SKM-1 treated with dmso at 0.1 percent for 144 hours (cell line): ENCODE results near the gene SLC9A4.

Experiments
- DNase-seq: peaks from one replicate; lab custom pipeline; 2025; ENCODE audit not compliant: unreplicated experiment; lab: John Stamatoyannopoulos, UW

The SLC9A4 gene

GRCh38 chr2:102451968-102452367 is 21.1 kb upstream of the SLC9A4 start:
- no peak for DNase-seq

- no peak for DNase-seq
Observed at GRCh38 chr2:102453501-102453900, 19.5 kb upstream of the SLC9A4 start.

GRCh38 chr2:102455061-102455670 is 17.9 kb upstream of the SLC9A4 start:
- no peak for DNase-seq

GRCh38 chr2:102460467-102460866 is 12.6 kb upstream of the SLC9A4 start:
- no peak for DNase-seq

- DNase-seq = no peak
Observed at GRCh38 chr2:102461188-102461587, 11.8 kb upstream of the SLC9A4 start.

- no peak for DNase-seq
Observed at GRCh38 chr2:102463160-102463559, 9.9 kb upstream of the SLC9A4 start.

GRCh38 chr2:102470168-102470567 is 2.9 kb upstream of the SLC9A4 start:
- no peak for DNase-seq

GRCh38 chr2:102473631-102474030 is 605 bp downstream of the SLC9A4 start:
- DNase-seq = no peak

GRCh38 chr2:102474785-102475184 is 1.8 kb downstream of the SLC9A4 start:
- DNase-seq = no peak

GRCh38 chr2:102478686-102479470 is 5.9 kb downstream of the SLC9A4 start:
- no peak for DNase-seq

- no peak for DNase-seq
Observed at GRCh38 chr2:102480285-102481195, 7.5 kb downstream of the SLC9A4 start.

GRCh38 chr2:102481931-102482330 is 8.9 kb downstream of the SLC9A4 start:
- no peak for DNase-seq

- DNase-seq = no peak
Observed at GRCh38 chr2:102483086-102483485, 10.1 kb downstream of the SLC9A4 start.

- no peak for DNase-seq
Observed at GRCh38 chr2:102484310-102485061, 11.5 kb downstream of the SLC9A4 start.

GRCh38 chr2:102485147-102485785 is 12.2 kb downstream of the SLC9A4 start:
- no peak for DNase-seq

GRCh38 chr2:102486941-102487702 is 14.1 kb downstream of the SLC9A4 start:
- DNase-seq = no peak

- no peak for DNase-seq
Observed at GRCh38 chr2:102487761-102488462, 14.9 kb downstream of the SLC9A4 start.

- DNase-seq = peak; percentile 86
Observed at GRCh38 chr2:102489646-102490045, 16.6 kb downstream of the SLC9A4 start.

- no peak for DNase-seq
Observed at GRCh38 chr2:102492006-102492405, 19.0 kb downstream of the SLC9A4 start.
